Measurements from ENCODE around the gene CNTN4. TPM values are rescaled to one million over a fixed set of nuclear protein-coding genes. Genes with fewer than 3 reads are reported as not detected.

The CNTN4 gene
- total RNA-seq, 4 donors from 2014 or later: 5.8 to 15.5 (median 9.0) TPM

DNA sequence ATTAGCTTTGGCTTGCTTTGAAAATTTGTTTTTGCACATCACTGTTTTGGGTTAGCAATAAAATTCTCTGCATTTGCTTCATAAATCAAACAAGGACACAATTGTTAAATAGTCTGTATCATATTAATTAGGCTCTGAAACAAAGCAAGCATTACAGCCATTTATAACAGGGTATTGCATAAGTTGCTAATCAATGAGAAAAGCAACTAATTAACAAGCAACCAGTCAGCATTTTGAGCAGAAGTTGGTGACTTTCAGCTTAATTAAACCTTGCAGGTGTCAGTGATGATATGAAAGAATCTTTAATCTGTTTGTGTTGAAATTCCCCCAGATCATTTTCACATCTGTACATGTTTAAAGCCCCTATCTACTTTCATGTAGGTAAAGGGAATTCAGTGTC lies 516.4 kb downstream of the CNTN4 start:
- H3K4me1 ChIP-seq: no peaks in the 10 kb centered on the region
- no peak overlapping the region for H3K27ac ChIP-seq
- no peak for ATAC-seq
- H3K4me3 ChIP-seq: no peak overlapping the region
- peaks cover 0 to 10% (median 0%) of the 10 kb centered on the region in 3 donors for H3K9me3 ChIP-seq
- no peaks in the 10 kb centered on the region for H3K36me3 ChIP-seq
- TF ChIP-seq, protein P1, sequence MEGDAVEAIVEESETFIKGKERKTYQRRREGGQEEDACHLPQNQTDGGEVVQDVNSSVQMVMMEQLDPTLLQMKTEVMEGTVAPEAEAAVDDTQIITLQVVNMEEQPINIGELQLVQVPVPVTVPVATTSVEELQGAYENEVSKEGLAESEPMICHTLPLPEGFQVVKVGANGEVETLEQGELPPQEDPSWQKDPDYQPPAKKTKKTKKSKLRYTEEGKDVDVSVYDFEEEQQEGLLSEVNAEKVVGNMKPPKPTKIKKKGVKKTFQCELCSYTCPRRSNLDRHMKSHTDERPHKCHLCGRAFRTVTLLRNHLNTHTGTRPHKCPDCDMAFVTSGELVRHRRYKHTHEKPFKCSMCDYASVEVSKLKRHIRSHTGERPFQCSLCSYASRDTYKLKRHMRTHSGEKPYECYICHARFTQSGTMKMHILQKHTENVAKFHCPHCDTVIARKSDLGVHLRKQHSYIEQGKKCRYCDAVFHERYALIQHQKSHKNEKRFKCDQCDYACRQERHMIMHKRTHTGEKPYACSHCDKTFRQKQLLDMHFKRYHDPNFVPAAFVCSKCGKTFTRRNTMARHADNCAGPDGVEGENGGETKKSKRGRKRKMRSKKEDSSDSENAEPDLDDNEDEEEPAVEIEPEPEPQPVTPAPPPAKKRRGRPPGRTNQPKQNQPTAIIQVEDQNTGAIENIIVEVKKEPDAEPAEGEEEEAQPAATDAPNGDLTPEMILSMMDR (IDR thresholded peaks at IDR 0.05): no peak
- TF ChIP-seq POLR2AphosphoS5 (IDR thresholded peaks at IDR 0.05): no peak
- no peak for TF ChIP-seq POLR2A (IDR thresholded peaks at IDR 0.05)
- TF ChIP-seq EP300 (IDR thresholded peaks at IDR 0.05): no peak
- H3K27me3 ChIP-seq: no peaks in the 10 kb centered on the region

DNA sequence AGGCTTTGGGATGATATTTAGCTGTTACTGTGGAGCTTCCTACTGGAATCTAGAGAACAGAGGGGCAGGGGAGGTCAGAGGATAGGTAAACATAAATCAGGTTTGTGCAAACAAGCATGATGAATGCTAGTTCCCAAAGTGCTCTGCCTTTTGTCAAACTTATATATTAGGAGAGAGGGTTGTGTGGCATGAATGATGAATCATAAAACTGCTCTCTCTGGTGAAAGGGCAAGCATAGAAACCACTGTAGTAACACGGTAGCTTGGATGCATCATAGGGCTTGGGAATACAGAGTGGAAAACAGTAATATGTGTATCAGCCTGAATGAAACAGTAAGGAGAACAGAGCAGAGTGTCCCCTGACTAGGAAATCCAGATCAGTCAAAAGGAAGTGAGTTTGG lies 524.8 kb downstream of the CNTN4 start:
- H3K27ac ChIP-seq: no peak overlapping the region
- H3K4me1 ChIP-seq: no peaks in the 10 kb centered on the region
- H3K27me3 ChIP-seq: no peaks in the 10 kb centered on the region
- TF ChIP-seq EP300 (IDR thresholded peaks at IDR 0.05) (no peak), POLR2A (IDR thresholded peaks at IDR 0.05) (no peak), POLR2AphosphoS5 (IDR thresholded peaks at IDR 0.05) (no peak)
- TF ChIP-seq, protein P1 (IDR thresholded peaks at IDR 0.05): no peak
- H3K36me3 ChIP-seq: no peaks in the 10 kb centered on the region
- WGBS, 2 donors (ENCODE audit: low coverage in 1 of 2): 0 to 11% methylated on average over 1 of the region's 1 CpG
- ATAC-seq: no peak
- no peak overlapping the region for H3K4me3 ChIP-seq
- H3K9me3 ChIP-seq: no peaks in the 10 kb centered on the region

DNA sequence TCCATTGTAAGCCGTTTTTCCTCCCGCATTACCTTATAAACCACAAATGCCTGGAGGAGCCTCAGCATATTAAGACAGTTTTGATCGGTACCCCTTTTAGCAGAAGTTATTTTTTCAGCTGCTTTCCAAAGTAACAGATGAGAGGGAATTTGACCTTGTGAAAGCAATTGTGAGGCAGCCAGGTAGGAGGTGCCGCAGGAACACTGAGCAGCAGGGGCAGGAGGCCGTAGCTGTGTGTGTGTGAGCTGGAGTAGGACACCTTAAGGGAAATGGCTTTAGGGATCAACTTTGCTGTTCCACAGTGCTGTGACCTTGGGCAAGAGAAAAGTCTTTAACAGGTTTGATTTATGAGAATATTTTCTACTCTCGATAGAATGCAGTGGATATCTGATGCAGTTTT lies 529.5 kb downstream of the CNTN4 start:
- WGBS, 2 donors (ENCODE audit: low coverage in 1 of 2): 86% methylated on average over 5 to 6 of the region's 6 CpGs
- no peaks in the 10 kb centered on the region for H3K4me1 ChIP-seq
- TF ChIP-seq POLR2AphosphoS5 (IDR thresholded peaks at IDR 0.05) (no peak), POLR2A (IDR thresholded peaks at IDR 0.05) (no peak), EP300 (IDR thresholded peaks at IDR 0.05) (no peak)
- TF ChIP-seq, protein P1 (IDR thresholded peaks at IDR 0.05): no peak
- H3K36me3 ChIP-seq: no peaks in the 10 kb centered on the region
- no peaks in the 10 kb centered on the region for H3K27me3 ChIP-seq
- H3K9me3 ChIP-seq: no peaks in the 10 kb centered on the region
- H3K4me3 ChIP-seq: no peak overlapping the region
- no peak overlapping the region for H3K27ac ChIP-seq
- no peak for ATAC-seq

DNA sequence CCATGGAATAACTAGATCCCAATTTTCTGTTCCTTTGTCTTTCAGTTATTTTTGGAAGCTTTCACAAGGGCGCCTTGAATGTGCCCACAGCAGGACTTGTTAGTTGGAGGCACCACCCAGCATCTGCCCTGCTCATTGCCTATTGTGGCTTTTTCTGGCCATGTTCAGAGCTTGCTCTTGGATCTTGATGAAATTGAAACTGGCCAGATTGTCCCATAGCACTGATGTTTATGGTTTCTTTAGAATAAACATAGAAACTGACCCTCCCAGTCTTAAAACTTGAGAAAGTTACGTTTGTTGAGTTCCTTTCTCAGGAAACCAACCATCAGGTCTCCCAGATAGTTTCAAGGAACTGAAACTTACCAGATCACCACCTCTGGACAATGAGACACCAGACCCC lies 536.8 kb downstream of the CNTN4 start:
- Histone ChIP-seq H3K27me3 (no peaks in the 10 kb centered on the region), H3K4me1 (no peaks in the 10 kb centered on the region), H3K9me3 (peaks cover 0 to 5% (median 0%) of the 10 kb centered on the region in 3 donors), H3K27ac (no peak overlapping the region), H3K36me3 (no peaks in the 10 kb centered on the region), H3K4me3 (no peak overlapping the region)
- no peak for TF ChIP-seq POLR2AphosphoS5 (IDR thresholded peaks at IDR 0.05)
- TF ChIP-seq EP300 (IDR thresholded peaks at IDR 0.05): no peak
- no peak for TF ChIP-seq POLR2A (IDR thresholded peaks at IDR 0.05)
- TF ChIP-seq, protein P1 (IDR thresholded peaks at IDR 0.05): no peak
- ATAC-seq: no peak
- 86 to 100% methylated on average over 2 of the region's 2 CpGs for WGBS, 2 donors (ENCODE audit: low coverage in 1 of 2)

DNA sequence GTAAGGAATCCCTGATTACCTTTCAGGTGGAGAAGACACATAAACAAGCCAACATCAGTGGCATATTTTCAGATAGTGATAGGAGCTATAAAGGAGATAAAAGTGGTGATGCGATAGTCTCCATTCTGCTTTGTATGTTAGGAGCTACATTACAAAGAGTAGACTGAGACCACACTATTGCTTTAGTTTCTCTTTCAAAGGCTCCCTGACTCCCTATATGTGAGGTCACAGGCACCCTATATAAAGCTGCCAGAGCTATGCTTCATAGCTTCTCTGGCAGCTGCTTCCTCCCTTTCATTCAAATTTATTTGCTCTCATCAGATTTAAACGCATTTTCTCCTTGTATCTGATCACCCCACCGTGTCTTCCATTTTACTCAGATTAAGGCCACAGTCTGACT lies 544.9 kb downstream of the CNTN4 start:
- no peak for ATAC-seq
- Histone ChIP-seq H3K36me3 (no peaks in the 10 kb centered on the region), H3K9me3 (peaks cover 0 to 3% (median 0%) of the 10 kb centered on the region in 3 donors), H3K4me1 (no peaks in the 10 kb centered on the region), H3K4me3 (no peak overlapping the region), H3K27me3 (no peaks in the 10 kb centered on the region), H3K27ac (no peak overlapping the region)
- no peak for TF ChIP-seq POLR2A (IDR thresholded peaks at IDR 0.05)
- no peak for TF ChIP-seq EP300 (IDR thresholded peaks at IDR 0.05)
- no peak for TF ChIP-seq POLR2AphosphoS5 (IDR thresholded peaks at IDR 0.05)
- TF ChIP-seq, protein P1 (IDR thresholded peaks at IDR 0.05): no peak
- 57 to 58% methylated on average over 3 of the region's 3 CpGs for WGBS, 2 donors (ENCODE audit: low coverage in 1 of 2)

All from gastroesophageal sphincter (tissue), 4 donors.